ENCODE results near the gene RGS14. TPM values are rescaled to one million over a fixed set of nuclear protein-coding genes. Genes with fewer than 3 reads are reported as not detected.

The RGS14 gene
- 11.9 and 13.6 TPM in 2 replicates for total RNA-seq (2021)
- Bru-seq, nascent RNA = percentile 35 among the genes with signal in this experiment
- BruChase-seq, experiment 1, labeled RNA remaining after a 2-hour chase = percentile 32 among the genes with signal in this experiment
- percentile 41 among the genes with signal in this experiment for BruChase-seq, experiment 2, labeled RNA remaining after a 6-hour chase
- long read RNA-seq, partial matches to known transcripts = 3 of 23 reads
- long read RNA-seq, other reads (novel, unspliced or antisense) = 11 of 23 reads

GRCh38 chr5:177357459-177358351, at the start of gene RGS14:
Gene RGS14, plus strand, starts transcription at chr5:177357924. Its CDS starts 101 bp downstream, at chr5:177358025.
- Histone ChIP-seq H3K79me2 (ENCODE audit: low read depth) (no peaks in the 10 kb centered on the region), H3K9me3 (ENCODE audit: insufficient read depth, low read depth) (no peaks in the 10 kb centered on the region), H3F3A (ENCODE audit: insufficient read depth, low read depth) (0 out of 2 replicates have a peak, but pooled peaks cover 7% of the 10 kb centered on the region), H3K27ac (no peak within 1 kb of the TSS), H3K27me3 (ENCODE audit: insufficient read depth, low read depth) (peaks cover 14% of the 10 kb centered on the region; the same call in 1 of the 2 replicates), H3K4me2 (no peak within 1 kb of the TSS), H4K20me1 (ENCODE audit: insufficient read depth) (no peaks in the 10 kb centered on the region), H2AFZ (no peak within 1 kb of the TSS), H3K4me1 (replicated peaks; ENCODE audit: insufficient read depth) (no peaks in the 10 kb centered on the region), H3K9me2 (ENCODE audit: insufficient read depth) (no peaks in the 10 kb centered on the region), H3K36me3 (ENCODE audit: low read depth) (no peaks in the 10 kb centered on the region), H3K4me3 (no peak within 1 kb of the TSS)
- TF ChIP-seq EZH2 (IDR thresholded peaks at IDR 0.05; ENCODE audit: low read depth) (no peak), CTCF (conservative IDR thresholded peaks at IDR 0.05) (no peak)
- POLR2A ChIA-PET (ENCODE audit: unreplicated experiment) = interaction anchor here (0.6 kb wide), 1 partner anchor 100 kb away, joined by 6 read pairs; no protein-coding TSS in a partner anchor
- DNase-seq = peak in 1 of 2 experiments; percentile 44
- BruUV-seq (replicated peaks) = no TSS peak
- CTCF ChIA-PET = interaction anchor here (0.5 kb wide), 1 partner anchor 17 kb away, joined by 4 read pairs; no protein-coding TSS in a partner anchor
- intact Hi-C loops (cut with micrococcal nuclease; ENCODE audit: unreplicated experiment) = no loop called here

- H3K27me3 ChIP-seq (ENCODE audit: insufficient read depth, low read depth) = no peaks in the 10 kb centered on the region
- H3K4me1 ChIP-seq (replicated peaks; ENCODE audit: insufficient read depth) = peaks cover 20% of the 10 kb centered on the region
- no TSS peak for BruUV-seq (replicated peaks)
- POLR2A ChIA-PET (ENCODE audit: unreplicated experiment) = interaction anchor here (0.6 kb wide), 1 partner anchor 43 kb away, joined by 8 read pairs; the partner anchor contains the start of gene LMAN2
- H3K4me2 ChIP-seq = no peak overlapping the region
- peaks cover 3% of the 10 kb centered on the region; the same call in 1 of the 2 replicates for H3K36me3 ChIP-seq (ENCODE audit: low read depth)
- no peaks in the 10 kb centered on the region for H3K9me3 ChIP-seq (ENCODE audit: insufficient read depth, low read depth)
- no peak overlapping the region for H3K4me3 ChIP-seq
- TF ChIP-seq EZH2 (IDR thresholded peaks at IDR 0.05; ENCODE audit: low read depth) = no peak
- no peak for TF ChIP-seq CTCF (conservative IDR thresholded peaks at IDR 0.05)
- intact Hi-C loops (cut with micrococcal nuclease; ENCODE audit: unreplicated experiment) = no loop called here
- no peaks in the 10 kb centered on the region for H3K9me2 ChIP-seq (ENCODE audit: insufficient read depth)
- no peak overlapping the region for H2AFZ ChIP-seq
- DNase-seq = no peak
- CTCF ChIA-PET = interaction anchor here (0.6 to 1.5 kb wide), 3 partner anchors 62 to 642 kb away, joined by 4 to 7 read pairs (median 6); no protein-coding TSS in a partner anchor
- H3K27ac ChIP-seq = no peak overlapping the region
- H3F3A ChIP-seq (ENCODE audit: insufficient read depth, low read depth) = peaks cover 45% of the 10 kb centered on the region; the same call in 1 of the 2 replicates
- peaks cover 16% of the 10 kb centered on the region for H4K20me1 ChIP-seq (ENCODE audit: insufficient read depth)
- H3K79me2 ChIP-seq (ENCODE audit: low read depth) = peaks cover 24% of the 10 kb centered on the region
Observed at GRCh38 chr5:177308740-177309139, 49.0 kb upstream of the RGS14 start.

Measured in PC-9 (cell line).